GM21381 (cell line): ENCODE measurements around the gene INTU.
"Not testable (repeated sequence)": the region's sequence is repeated elsewhere in the genome, so short reads cannot be mapped to it uniquely, and the experiment has no call there.

Experiments
- ATAC-seq: cut with Tn5 transposase; IDR thresholded peaks from one replicate; pipeline ENCODE4 v1.9.1; 2021; ENCODE audit warnings: mild to moderate bottlenecking, moderate library complexity; ENCODE audit not compliant: unreplicated experiment

Gene INTU

GRCh38 chr4:127632420-127633403, at the start of gene INTU:
INTU (plus strand) TSS chr4:127632957; CDS start chr4:127633035, 78 bp downstream.
- ATAC-seq = peak; percentile 100

GRCh38 chr4:127586496-127586895, 46.3 kb upstream of the INTU start:
- not testable (repeated sequence) for ATAC-seq

GRCh38 chr4:127586922-127587571, 45.7 kb upstream of the INTU start:
- peak; percentile 98 for ATAC-seq

- not testable (repeated sequence) for ATAC-seq
These were observed 43.6 kb upstream of the INTU start for GRCh38 chr4:127589153-127589552.

GRCh38 chr4:127598656-127599055, 34.1 kb upstream of the INTU start:
- no peak for ATAC-seq

GRCh38 chr4:127601029-127601428, 31.7 kb upstream of the INTU start:
- no peak for ATAC-seq

GRCh38 chr4:127604949-127605709, 27.6 kb upstream of the INTU start:
- ATAC-seq = no peak

GRCh38 chr4:127606823-127607222, 25.9 kb upstream of the INTU start:
- no peak for ATAC-seq

- ATAC-seq = no peak
These were observed 23.3 kb upstream of the INTU start for GRCh38 chr4:127609484-127609883.

GRCh38 chr4:127610488-127610887, 22.3 kb upstream of the INTU start:
- ATAC-seq = no peak

GRCh38 chr4:127616898-127617297, 15.9 kb upstream of the INTU start:
- no peak for ATAC-seq

GRCh38 chr4:127618427-127618826, 14.3 kb upstream of the INTU start:
- ATAC-seq = no peak

- ATAC-seq = peak; percentile 17
These were observed 10.2 kb upstream of the INTU start for GRCh38 chr4:127622621-127622920.

- peak; percentile 44 for ATAC-seq
These were observed 9.6 kb upstream of the INTU start for GRCh38 chr4:127622921-127623796.

- peak; percentile 7 for ATAC-seq
These were observed 9.0 kb upstream of the INTU start for GRCh38 chr4:127623797-127624083.

GRCh38 chr4:127624173-127624572, 8.6 kb upstream of the INTU start:
- no peak for ATAC-seq

GRCh38 chr4:127629371-127629770, 3.4 kb upstream of the INTU start:
- no peak for ATAC-seq

GRCh38 chr4:127630152-127630551, 2.6 kb upstream of the INTU start:
- ATAC-seq = no peak

GRCh38 chr4:127631420-127631819, 1.3 kb upstream of the INTU start:
- no peak for ATAC-seq

GRCh38 chr4:127634181-127634580, 1.4 kb downstream of the INTU start:
- no peak for ATAC-seq

- no peak for ATAC-seq
These were observed 8.8 kb downstream of the INTU start for GRCh38 chr4:127641524-127641923.
